ENCODE data around the gene AANAT. TPM values are rescaled to one million over a fixed set of nuclear protein-coding genes. Genes with fewer than 3 reads are reported as not detected.
"Not testable (repeated sequence)": the region's sequence is repeated elsewhere in the genome, so short reads cannot be mapped to it uniquely, and the experiment has no call there.

Gene AANAT
- total RNA-seq, 1 experiment from 2014 or later = not detected

- peaks cover 39% of the 10 kb centered on the region for H3K27me3 Mint-ChIP-seq (ENCODE audit: unreplicated experiment)
- H3K9me3 Mint-ChIP-seq (ENCODE audit: low read depth, unreplicated experiment) = no peaks in the 10 kb centered on the region
- TF ChIP-seq, protein P1, sequence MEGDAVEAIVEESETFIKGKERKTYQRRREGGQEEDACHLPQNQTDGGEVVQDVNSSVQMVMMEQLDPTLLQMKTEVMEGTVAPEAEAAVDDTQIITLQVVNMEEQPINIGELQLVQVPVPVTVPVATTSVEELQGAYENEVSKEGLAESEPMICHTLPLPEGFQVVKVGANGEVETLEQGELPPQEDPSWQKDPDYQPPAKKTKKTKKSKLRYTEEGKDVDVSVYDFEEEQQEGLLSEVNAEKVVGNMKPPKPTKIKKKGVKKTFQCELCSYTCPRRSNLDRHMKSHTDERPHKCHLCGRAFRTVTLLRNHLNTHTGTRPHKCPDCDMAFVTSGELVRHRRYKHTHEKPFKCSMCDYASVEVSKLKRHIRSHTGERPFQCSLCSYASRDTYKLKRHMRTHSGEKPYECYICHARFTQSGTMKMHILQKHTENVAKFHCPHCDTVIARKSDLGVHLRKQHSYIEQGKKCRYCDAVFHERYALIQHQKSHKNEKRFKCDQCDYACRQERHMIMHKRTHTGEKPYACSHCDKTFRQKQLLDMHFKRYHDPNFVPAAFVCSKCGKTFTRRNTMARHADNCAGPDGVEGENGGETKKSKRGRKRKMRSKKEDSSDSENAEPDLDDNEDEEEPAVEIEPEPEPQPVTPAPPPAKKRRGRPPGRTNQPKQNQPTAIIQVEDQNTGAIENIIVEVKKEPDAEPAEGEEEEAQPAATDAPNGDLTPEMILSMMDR (IDR thresholded peaks at IDR 0.05; ENCODE audit: unreplicated experiment) = peak; percentile 93
- intact Hi-C loops (cut with micrococcal nuclease; ENCODE audit: unreplicated experiment) = loop anchor here (1.0 kb wide), 1 partner anchor 40 kb away; no protein-coding TSS in a partner anchor
- CTCF ChIA-PET = interaction anchor here (0.6 to 1.8 kb wide), 3 partner anchors 48 to 98 kb away, joined by 3 to 6 read pairs (median 5); no protein-coding TSS in a partner anchor
- H3K36me3 Mint-ChIP-seq (ENCODE audit: insufficient read depth, unreplicated experiment) = peaks cover 7% of the 10 kb centered on the region
- H3K4me1 Mint-ChIP-seq (ENCODE audit: low read depth, unreplicated experiment) = peaks cover 4% of the 10 kb centered on the region
- no peak overlapping the region for H3K27ac Mint-ChIP-seq (ENCODE audit: unreplicated experiment)
- BruUV-seq (replicated peaks) = no TSS peak
- peak; percentile 90 for DNase-seq
- H3K4me3 Mint-ChIP-seq (ENCODE audit: low read depth, unreplicated experiment) = no peak overlapping the region
Observed at GRCh38 chr17:76506408-76507345, 39.3 kb downstream of the AANAT start.

DNA sequence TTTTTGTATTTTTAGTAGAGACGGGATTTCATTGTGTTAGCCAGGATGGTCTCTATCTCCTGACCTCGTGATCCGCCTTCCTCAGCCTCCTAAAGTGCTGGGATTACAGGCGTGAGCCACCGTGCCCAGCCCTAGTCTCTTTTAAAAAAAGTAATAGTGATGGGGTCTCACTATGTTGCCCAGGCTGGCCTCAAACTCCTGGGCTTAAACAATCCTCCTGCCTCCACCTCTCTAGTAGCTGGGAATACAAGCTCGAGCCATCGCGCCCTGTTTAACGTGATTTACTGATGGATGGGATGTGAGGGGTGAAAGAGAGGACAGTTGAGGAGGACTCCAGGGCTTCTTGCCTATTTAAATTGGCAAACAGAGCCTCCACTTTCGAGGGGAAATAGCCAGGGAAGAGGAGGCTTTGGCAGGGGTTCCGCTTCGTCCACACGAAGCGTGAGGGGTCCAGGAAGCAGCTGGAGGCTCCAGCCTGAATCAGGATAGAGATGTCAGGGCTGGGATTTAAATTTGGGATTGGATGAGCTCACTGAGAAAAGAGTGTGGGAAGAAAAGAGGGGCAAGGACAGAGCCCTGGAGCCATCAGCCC is 41.2 kb downstream of the AANAT start:
- BruUV-seq (replicated peaks); H3K27ac Mint-ChIP-seq (ENCODE audit: unreplicated experiment); DNase-seq; H3K36me3 Mint-ChIP-seq (ENCODE audit: insufficient read depth, unreplicated experiment); H3K4me3 Mint-ChIP-seq (ENCODE audit: low read depth, unreplicated experiment); H3K4me1 Mint-ChIP-seq (ENCODE audit: low read depth, unreplicated experiment); H3K9me3 Mint-ChIP-seq (ENCODE audit: low read depth, unreplicated experiment); intact Hi-C loops (cut with micrococcal nuclease; ENCODE audit: unreplicated experiment): not testable (repeated sequence)
- CTCF ChIA-PET = interaction anchor here (0.7 to 1.0 kb wide), 2 partner anchors 50 to 51 kb away, joined by 3 to 6 read pairs; no protein-coding TSS in a partner anchor
- peaks cover 55% of the 10 kb centered on the region for H3K27me3 Mint-ChIP-seq (ENCODE audit: unreplicated experiment)

DNA sequence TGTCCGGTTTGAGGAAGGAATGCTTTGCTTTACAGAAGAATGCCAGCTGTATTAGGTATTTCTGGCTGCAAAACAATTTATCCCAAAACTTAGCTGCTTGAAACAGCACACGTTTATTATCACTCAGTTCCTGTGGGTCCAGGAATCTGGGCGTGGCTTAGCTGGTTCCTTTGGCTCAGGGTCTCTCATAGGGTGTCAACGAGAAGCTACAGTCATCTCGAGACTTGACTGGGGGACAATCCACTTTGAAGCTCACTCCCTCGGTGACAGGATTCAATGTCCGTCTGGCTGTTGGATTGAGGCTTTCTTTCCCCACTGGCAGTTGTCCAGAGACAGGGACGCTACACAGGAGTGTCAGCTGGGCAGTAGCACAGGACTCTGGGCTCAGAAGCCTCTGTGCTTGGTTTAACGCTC is 43.4 kb downstream of the AANAT start:
- TF ChIP-seq, protein P1 (IDR thresholded peaks at IDR 0.05; ENCODE audit: unreplicated experiment) = no peak
- Mint-ChIP-seq H3K9me3 (ENCODE audit: low read depth, unreplicated experiment) (no peaks in the 10 kb centered on the region), H3K27me3 (ENCODE audit: unreplicated experiment) (peaks cover 67% of the 10 kb centered on the region), H3K4me3 (ENCODE audit: low read depth, unreplicated experiment) (no peak overlapping the region), H3K36me3 (ENCODE audit: insufficient read depth, unreplicated experiment) (no peaks in the 10 kb centered on the region), H3K27ac (ENCODE audit: unreplicated experiment) (no peak overlapping the region), H3K4me1 (ENCODE audit: low read depth, unreplicated experiment) (no peaks in the 10 kb centered on the region)
- CTCF ChIA-PET = no interaction called here
- no peak for DNase-seq
- BruUV-seq (replicated peaks) = no TSS peak
- intact Hi-C loops (cut with micrococcal nuclease; ENCODE audit: unreplicated experiment) = no loop called here

DNA sequence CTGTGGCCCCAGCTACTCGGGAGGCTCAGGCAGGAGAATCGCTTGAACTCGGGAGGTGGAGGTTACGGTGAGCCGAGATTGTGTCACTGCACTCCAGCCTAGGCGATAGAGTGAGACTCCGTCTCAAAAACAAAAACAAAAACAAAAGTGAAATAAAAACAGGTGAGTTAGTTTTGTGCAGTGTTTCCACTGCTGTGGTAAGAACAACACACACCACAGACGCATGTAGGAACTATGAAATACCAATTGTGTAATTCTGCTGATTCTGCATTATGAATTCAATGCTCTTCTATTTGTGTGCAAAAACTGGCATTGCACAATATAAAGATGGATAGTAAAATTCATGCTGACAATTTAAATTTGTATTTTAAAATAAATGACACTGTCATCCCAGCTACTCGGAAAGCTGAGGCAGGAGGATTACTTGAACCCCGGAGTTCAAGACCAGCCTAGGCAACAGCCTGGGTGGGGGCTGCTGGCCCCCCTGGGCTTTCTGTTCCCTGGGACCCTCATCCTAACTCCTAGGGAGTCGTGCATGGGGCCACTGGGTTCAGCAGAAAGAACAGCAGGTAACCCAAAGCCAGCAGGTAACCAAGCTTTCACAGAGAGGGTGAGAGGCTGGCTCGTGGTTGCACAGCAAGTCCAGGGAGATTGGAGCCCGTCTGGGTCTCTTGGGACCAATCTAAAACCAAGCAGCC is 44.4 kb downstream of the AANAT start:
- Mint-ChIP-seq H3K9me3 (ENCODE audit: low read depth, unreplicated experiment) (no peaks in the 10 kb centered on the region), H3K4me1 (ENCODE audit: low read depth, unreplicated experiment) (no peaks in the 10 kb centered on the region), H3K27me3 (ENCODE audit: unreplicated experiment) (peaks cover 67% of the 10 kb centered on the region), H3K4me3 (ENCODE audit: low read depth, unreplicated experiment) (no peak overlapping the region), H3K36me3 (ENCODE audit: insufficient read depth, unreplicated experiment) (no peaks in the 10 kb centered on the region), H3K27ac (ENCODE audit: unreplicated experiment) (no peak overlapping the region)
- TF ChIP-seq, protein P1 (IDR thresholded peaks at IDR 0.05; ENCODE audit: unreplicated experiment) = no peak
- BruUV-seq (replicated peaks) = no TSS peak
- no peak for DNase-seq
- intact Hi-C loops (cut with micrococcal nuclease; ENCODE audit: unreplicated experiment) = no loop called here
- CTCF ChIA-PET = no interaction called here
